ENCODE measurements around the gene MAPK11.

GRCh38 chr22:50312371-50312770 is 42.2 kb upstream of the MAPK11 start:
- TF ChIP-seq CTCF (IDR thresholded peaks at IDR 0.05) (no peak), POLR2A (IDR thresholded peaks at IDR 0.05) (no peak), POLR2AphosphoS5 (IDR thresholded peaks at IDR 0.05) (no peak)

Measured in prostate gland (tissue), 2 donors.